OCI-LY7 (cell line): ENCODE data around the gene SLC9A2. TPM values are rescaled to one million over a fixed set of nuclear protein-coding genes. Genes with fewer than 3 reads are reported as not detected.

Experiments used
- BruUV-seq: library from RNA; stranded (reverse); fragments of 400-500 nt; replicated peaks from 2 replicates; lab custom pipeline; 2021; lab: Mats Ljungman, UMichigan
- CTCF ChIA-PET: fragments of 300-600 bp; sonication (Branson Sonifier 250); formaldehyde crosslinking; loops from one replicate; lab custom pipeline; 2022; ENCODE audit warnings: antibody characterized with exemption; ENCODE audit not compliant: unreplicated experiment; lab: Charles Lee
- POLR2A ChIA-PET: fragments of 300-600 bp; sonication (Branson Sonifier 250); formaldehyde crosslinking; loops from one replicate; lab custom pipeline; 2022; ENCODE audit warnings: antibody characterized with exemption; lab: Charles Lee
- DNase-seq: peaks from one replicate; pipeline ENCODE4 v3.0.0-alpha.2; 2015; ENCODE audit warnings: low spot score
- H2AFZ ChIP-seq: fragments of 200-600 bp; sonication (generic), shearing (Covaris generic); 2 replicates; pipeline ENCODE4 v1.6.1; 2014; ENCODE audit warnings: mild to moderate bottlenecking, antibody characterized with exemption, low read length, moderate library complexity
- H3K27ac ChIP-seq: fragments of 200-600 bp; sonication (generic); 2 replicates; pipeline ENCODE4 v1.5.1; 2014; ENCODE audit warnings: mixed run types, low read depth, mild to moderate bottlenecking, moderate library complexity, low read length, inconsistent platforms; ENCODE audit not compliant: poor library complexity, severe bottlenecking
- H3K36me3 ChIP-seq: fragments of 200-600 bp; sonication (generic); 2 replicates; pipeline ENCODE4 v1.6.1; 2014; ENCODE audit warnings: mild to moderate bottlenecking, antibody characterized with exemption, low read length, moderate library complexity, mixed read lengths; ENCODE audit not compliant: insufficient read depth
- H3K4me1 ChIP-seq: fragments of 200-600 bp; sonication (generic); 2 replicates; pipeline ENCODE4 v1.5.1; 2014; ENCODE audit warnings: mild to moderate bottlenecking, low read length; ENCODE audit not compliant: insufficient read depth, poor library complexity, severe bottlenecking
- H3K4me2 ChIP-seq: fragments of 200-600 bp; sonication (generic); 2 replicates; pipeline ENCODE4 v1.6.1; 2014; ENCODE audit warnings: mild to moderate bottlenecking, low read length
- H3K4me3 ChIP-seq: fragments of 200-600 bp; sonication (generic); 2 replicates; pipeline ENCODE4 v1.5.1; 2014; ENCODE audit warnings: mild to moderate bottlenecking, low read depth, low read length; ENCODE audit not compliant: poor library complexity, severe bottlenecking
- H3K79me2 ChIP-seq: fragments of 200-600 bp; sonication (generic); 2 replicates; pipeline ENCODE4 v1.6.1; 2016; ENCODE audit warnings: low read depth, mild to moderate bottlenecking, low read length, moderate library complexity, mixed read lengths; ENCODE audit not compliant: insufficient read depth
- H3K9me2 ChIP-seq: fragments of 200-600 bp; sonication (generic); 2 replicates; pipeline ENCODE4 v1.6.1; 2016; ENCODE audit warnings: mild to moderate bottlenecking, low read length, mixed read lengths; ENCODE audit not compliant: insufficient read depth
- H3K9me3 ChIP-seq: fragments of 200-600 bp; sonication (generic); 2 replicates; pipeline ENCODE4 v1.6.1; 2014; ENCODE audit warnings: mild to moderate bottlenecking, mixed run types, low read length, mixed read lengths
- H4K20me1 ChIP-seq: fragments of 200-600 bp; sonication (generic); 2 replicates; pipeline ENCODE4 v1.6.1; 2014; ENCODE audit warnings: mild to moderate bottlenecking, antibody characterized with exemption, low read length, moderate library complexity, mixed read lengths; ENCODE audit not compliant: insufficient read depth
- EZH2phosphoT487 ChIP-seq: fragments of 200-600 bp; sonication (generic); IDR thresholded peaks from 2 replicates; pipeline ENCODE4 v1.6.1; 2018; ENCODE audit warnings: low read depth, borderline replicate concordance, mild to moderate bottlenecking, mixed run types, antibody characterized with exemption, low read length, moderate library complexity, mixed read lengths
- intact Hi-C: fragments of 100-400 bp; cut with micrococcal nuclease; formaldehyde crosslinking; loops from one replicate; pipeline ENCODE4 v1.10.0; 2022; ENCODE audit not compliant: unreplicated experiment
- total RNA-seq, 2 experiments: library from RNA; depleted of rRNA in 1 of 2; stranded (reverse); fragments of >200 nt in 1 of 2; shearing (Covaris generic) in 1 of 2; gene quantifications; 2 replicates each; pipeline ENCODE4 v1.2.3, GENCODE V29; 2014 to 2022
- TF ChIP-seq, protein P1 (sequence below): fragments of 200-600 bp; sonication (generic); conservative IDR thresholded peaks from 2 replicates; pipeline ENCODE4 v1.5.1; 2014; ENCODE audit warnings: mild to moderate bottlenecking, antibody characterized with exemption, low read length, moderate library complexity, mixed read lengths

SLC9A2 gene
- total RNA-seq, 2 experiments from 2014 or later = not detected

DNA sequence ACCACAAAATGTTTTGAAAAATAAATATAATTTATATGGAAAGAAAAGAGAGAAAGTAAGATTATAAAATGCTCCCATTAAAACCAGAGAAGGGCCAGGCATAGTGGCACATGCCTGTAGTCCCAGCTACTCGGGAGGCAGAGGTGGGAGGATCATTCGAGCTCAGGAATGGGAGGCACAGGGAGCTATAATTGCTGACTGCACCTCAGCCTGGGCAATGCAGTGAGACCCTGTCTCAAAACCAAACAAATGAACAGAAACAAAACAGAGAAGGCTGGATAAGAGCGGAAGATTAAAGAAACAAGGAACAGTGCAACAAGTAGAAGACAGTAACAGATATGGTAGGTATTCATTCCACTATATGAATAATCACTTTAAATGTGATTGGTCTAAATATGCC, 123.9 kb downstream of the SLC9A2 start:
- ChIA-PET CTCF (no interaction called here), POLR2A (no interaction called here)
- no peaks in the 10 kb centered on the region for H3K79me2 ChIP-seq
- no peak overlapping the region for H3K4me2 ChIP-seq
- H3K36me3 ChIP-seq = no peaks in the 10 kb centered on the region
- no peak overlapping the region for H2AFZ ChIP-seq
- no peaks in the 10 kb centered on the region for H3K9me2 ChIP-seq
- no peak for DNase-seq
- no TSS peak for BruUV-seq
- H4K20me1 ChIP-seq = no peaks in the 10 kb centered on the region
- no peak overlapping the region for H3K4me3 ChIP-seq
- intact Hi-C loops = no loop called here
- H3K4me1 ChIP-seq = no peaks in the 10 kb centered on the region
- no peak for TF ChIP-seq EZH2phosphoT487
- TF ChIP-seq, protein P1, sequence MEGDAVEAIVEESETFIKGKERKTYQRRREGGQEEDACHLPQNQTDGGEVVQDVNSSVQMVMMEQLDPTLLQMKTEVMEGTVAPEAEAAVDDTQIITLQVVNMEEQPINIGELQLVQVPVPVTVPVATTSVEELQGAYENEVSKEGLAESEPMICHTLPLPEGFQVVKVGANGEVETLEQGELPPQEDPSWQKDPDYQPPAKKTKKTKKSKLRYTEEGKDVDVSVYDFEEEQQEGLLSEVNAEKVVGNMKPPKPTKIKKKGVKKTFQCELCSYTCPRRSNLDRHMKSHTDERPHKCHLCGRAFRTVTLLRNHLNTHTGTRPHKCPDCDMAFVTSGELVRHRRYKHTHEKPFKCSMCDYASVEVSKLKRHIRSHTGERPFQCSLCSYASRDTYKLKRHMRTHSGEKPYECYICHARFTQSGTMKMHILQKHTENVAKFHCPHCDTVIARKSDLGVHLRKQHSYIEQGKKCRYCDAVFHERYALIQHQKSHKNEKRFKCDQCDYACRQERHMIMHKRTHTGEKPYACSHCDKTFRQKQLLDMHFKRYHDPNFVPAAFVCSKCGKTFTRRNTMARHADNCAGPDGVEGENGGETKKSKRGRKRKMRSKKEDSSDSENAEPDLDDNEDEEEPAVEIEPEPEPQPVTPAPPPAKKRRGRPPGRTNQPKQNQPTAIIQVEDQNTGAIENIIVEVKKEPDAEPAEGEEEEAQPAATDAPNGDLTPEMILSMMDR = no peak
- no peaks in the 10 kb centered on the region for H3K9me3 ChIP-seq
- no peak overlapping the region for H3K27ac ChIP-seq

DNA sequence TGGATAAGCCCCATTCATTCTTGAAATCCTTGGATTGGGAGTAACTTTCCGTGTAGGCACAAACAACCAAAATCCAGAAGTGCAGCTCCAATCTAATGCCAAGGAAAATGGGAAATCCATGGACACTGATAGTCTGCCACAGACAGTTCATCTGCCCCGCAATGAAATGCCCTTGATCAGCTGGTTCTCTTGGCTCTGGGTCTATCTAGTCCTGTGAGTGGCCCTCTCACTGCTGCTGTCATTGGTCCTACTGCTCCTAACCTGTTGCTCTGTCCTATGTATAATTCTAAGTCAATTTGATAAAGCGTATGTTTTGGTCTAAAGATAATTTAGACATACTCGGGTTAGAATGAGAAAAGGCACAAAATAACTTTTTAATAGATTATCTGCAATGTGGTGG, 128.8 kb downstream of the SLC9A2 start:
- TF ChIP-seq, protein P1 = no peak
- no peak for TF ChIP-seq EZH2phosphoT487
- no peak overlapping the region for H3K4me2 ChIP-seq
- POLR2A ChIA-PET = interaction anchor here (0.8 to 1.5 kb wide), 2 partner anchors 11 to 12 kb away, joined by 3 read pairs; a partner anchor contains a TSS
- H3K36me3 ChIP-seq = no peaks in the 10 kb centered on the region
- BruUV-seq = no TSS peak
- no peaks in the 10 kb centered on the region for H3K4me1 ChIP-seq
- H3K4me3 ChIP-seq = no peak overlapping the region
- H3K27ac ChIP-seq = no peak overlapping the region
- H3K9me2 ChIP-seq = no peaks in the 10 kb centered on the region
- H3K9me3 ChIP-seq = no peaks in the 10 kb centered on the region
- no peaks in the 10 kb centered on the region for H3K79me2 ChIP-seq
- DNase-seq = no peak
- no peaks in the 10 kb centered on the region for H4K20me1 ChIP-seq
- H2AFZ ChIP-seq = no peak overlapping the region
- intact Hi-C loops = no loop called here
- CTCF ChIA-PET = no interaction called here

DNA sequence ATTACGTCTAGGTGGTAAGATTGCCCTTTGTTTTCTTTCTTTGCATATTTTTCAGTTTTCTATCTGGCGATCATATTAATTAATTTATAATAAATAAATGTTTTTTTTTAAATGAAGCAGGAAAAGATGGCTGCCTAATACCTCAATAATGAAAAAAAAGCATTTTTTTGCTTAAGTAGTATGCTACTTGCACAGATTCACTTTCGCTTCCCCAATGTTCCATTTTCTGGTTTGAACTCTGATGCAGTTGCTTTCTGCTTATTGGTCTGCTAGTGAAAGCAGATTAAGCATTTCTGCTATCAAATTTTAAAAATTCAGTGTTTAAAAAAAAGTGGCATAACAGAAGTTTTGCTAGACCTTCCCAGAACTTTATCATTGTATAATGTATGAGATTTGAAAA, 130.6 kb downstream of the SLC9A2 start:
- Histone ChIP-seq H3K9me2 (no peaks in the 10 kb centered on the region), H3K27ac (no peak overlapping the region), H3K79me2 (no peaks in the 10 kb centered on the region), H3K36me3 (no peaks in the 10 kb centered on the region), H2AFZ (no peak overlapping the region), H4K20me1 (no peaks in the 10 kb centered on the region), H3K4me3 (no peak overlapping the region), H3K4me1 (no peaks in the 10 kb centered on the region), H3K4me2 (no peak overlapping the region), H3K9me3 (no peaks in the 10 kb centered on the region)
- POLR2A ChIA-PET = no interaction called here
- intact Hi-C loops = no loop called here
- BruUV-seq = no TSS peak
- no peak for DNase-seq
- TF ChIP-seq, protein P1 = no peak
- TF ChIP-seq EZH2phosphoT487 = no peak
- CTCF ChIA-PET = no interaction called here
